ENCODE results near the gene PSPH.
"Not testable (repeated sequence)": the region's sequence is repeated elsewhere in the genome, so short reads cannot be mapped to it uniquely, and the experiment has no call there.

Gene PSPH

DNA sequence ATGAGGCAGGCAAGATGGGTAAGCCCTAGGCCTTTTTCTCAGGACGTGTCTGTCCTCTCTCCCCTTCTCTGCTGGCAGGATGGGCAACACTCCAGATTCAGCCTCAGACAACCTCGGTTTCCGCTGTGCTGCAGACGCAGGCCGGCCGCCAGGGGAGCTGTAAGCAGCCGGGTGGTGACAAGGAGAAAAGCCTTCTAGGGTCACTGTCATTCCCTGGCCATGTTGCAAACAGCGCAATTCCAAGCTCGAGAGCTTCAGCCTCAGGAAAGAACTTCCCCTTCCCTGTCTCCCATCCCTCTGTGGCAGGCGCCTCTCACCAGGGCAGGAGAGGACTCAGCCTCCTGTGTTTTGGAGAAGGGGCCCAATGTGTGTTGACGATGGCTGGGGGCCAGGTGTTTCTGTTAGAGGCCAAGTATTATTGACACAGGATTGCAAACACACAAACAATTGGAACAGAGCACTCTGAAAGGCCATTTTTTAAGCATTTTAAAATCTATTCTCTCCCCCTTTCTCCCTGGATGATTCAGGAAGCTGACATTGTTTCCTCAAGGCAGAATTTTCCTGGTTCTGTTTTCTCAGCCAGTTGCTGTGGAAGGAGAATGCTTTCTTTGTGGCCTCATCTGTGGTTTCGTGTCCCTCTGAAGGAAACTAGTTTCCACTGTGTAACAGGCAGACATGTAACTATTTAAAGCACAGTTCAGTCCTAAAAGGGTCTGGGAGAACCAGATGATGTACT is 28.4 kb upstream of the PSPH start:
- Histone ChIP-seq H3K4me3 (ENCODE audit: low read depth, low read length) (no peak overlapping the region), H3K36me3 (peaks cover 18% of the 10 kb centered on the region), H3K27me3 (no peaks in the 10 kb centered on the region), H3K4me1 (peaks cover 21% of the 10 kb centered on the region), H3K9me3 (no peaks in the 10 kb centered on the region)
- TF ChIP-seq, protein P1, sequence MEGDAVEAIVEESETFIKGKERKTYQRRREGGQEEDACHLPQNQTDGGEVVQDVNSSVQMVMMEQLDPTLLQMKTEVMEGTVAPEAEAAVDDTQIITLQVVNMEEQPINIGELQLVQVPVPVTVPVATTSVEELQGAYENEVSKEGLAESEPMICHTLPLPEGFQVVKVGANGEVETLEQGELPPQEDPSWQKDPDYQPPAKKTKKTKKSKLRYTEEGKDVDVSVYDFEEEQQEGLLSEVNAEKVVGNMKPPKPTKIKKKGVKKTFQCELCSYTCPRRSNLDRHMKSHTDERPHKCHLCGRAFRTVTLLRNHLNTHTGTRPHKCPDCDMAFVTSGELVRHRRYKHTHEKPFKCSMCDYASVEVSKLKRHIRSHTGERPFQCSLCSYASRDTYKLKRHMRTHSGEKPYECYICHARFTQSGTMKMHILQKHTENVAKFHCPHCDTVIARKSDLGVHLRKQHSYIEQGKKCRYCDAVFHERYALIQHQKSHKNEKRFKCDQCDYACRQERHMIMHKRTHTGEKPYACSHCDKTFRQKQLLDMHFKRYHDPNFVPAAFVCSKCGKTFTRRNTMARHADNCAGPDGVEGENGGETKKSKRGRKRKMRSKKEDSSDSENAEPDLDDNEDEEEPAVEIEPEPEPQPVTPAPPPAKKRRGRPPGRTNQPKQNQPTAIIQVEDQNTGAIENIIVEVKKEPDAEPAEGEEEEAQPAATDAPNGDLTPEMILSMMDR (IDR thresholded peaks at IDR 0.05; ENCODE audit: low read depth, low read length) = peak; percentile 89
- DNase-seq = peak; percentile 88

DNA sequence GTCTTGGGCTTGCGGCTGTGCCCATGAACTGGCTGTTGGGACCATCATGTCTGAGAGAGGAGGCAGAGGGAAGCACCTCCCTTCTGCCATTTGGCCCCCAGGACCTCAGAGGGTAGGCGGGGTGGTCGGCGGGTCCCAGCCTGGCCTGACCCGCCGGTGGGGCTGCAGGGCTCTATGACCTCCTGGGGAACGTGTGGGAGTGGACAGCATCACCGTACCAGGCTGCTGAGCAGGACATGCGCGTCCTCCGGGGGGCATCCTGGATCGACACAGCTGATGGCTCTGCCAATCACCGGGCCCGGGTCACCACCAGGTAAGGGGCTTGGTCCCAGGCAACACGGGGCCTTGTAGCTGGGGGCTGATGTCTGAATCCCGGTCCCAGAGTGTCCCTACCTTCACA is 27.0 kb upstream of the PSPH start:
- Histone ChIP-seq H3K27me3 (no peaks in the 10 kb centered on the region), H3K36me3 (peaks cover 18% of the 10 kb centered on the region), H3K4me3 (ENCODE audit: low read depth, low read length) (no peak overlapping the region), H3K9me3 (no peaks in the 10 kb centered on the region), H3K4me1 (peaks cover 13% of the 10 kb centered on the region)
- DNase-seq = no peak
- TF ChIP-seq, protein P1 (IDR thresholded peaks at IDR 0.05; ENCODE audit: low read depth, low read length) = no peak

DNA sequence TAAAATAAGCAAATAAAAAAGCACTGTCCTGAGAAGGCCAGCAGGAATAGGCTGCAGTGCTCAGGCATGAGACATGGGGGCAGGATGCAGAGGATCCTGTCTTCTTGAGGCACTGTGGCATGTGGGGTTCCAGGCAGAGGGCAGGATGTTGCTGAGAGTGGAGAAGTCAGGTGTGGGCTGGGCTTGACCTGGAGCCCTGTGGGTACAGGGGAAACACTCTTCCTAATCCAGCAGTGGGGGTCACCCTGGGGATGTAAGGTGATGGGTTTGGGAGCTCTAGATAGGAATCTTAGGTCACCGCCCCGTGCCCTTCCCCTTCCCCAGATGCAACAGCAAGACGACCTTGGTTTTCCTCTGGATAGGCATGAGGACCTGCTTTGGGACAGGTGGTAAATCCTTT is 26.4 kb upstream of the PSPH start:
- no peak overlapping the region for H3K4me3 ChIP-seq (ENCODE audit: low read depth, low read length)
- H3K9me3 ChIP-seq = no peaks in the 10 kb centered on the region
- TF ChIP-seq, protein P1 (IDR thresholded peaks at IDR 0.05; ENCODE audit: low read depth, low read length) = no peak
- no peak for DNase-seq
- peaks cover 12% of the 10 kb centered on the region for H3K4me1 ChIP-seq
- peaks cover 21% of the 10 kb centered on the region for H3K36me3 ChIP-seq
- H3K27me3 ChIP-seq = no peaks in the 10 kb centered on the region

DNA sequence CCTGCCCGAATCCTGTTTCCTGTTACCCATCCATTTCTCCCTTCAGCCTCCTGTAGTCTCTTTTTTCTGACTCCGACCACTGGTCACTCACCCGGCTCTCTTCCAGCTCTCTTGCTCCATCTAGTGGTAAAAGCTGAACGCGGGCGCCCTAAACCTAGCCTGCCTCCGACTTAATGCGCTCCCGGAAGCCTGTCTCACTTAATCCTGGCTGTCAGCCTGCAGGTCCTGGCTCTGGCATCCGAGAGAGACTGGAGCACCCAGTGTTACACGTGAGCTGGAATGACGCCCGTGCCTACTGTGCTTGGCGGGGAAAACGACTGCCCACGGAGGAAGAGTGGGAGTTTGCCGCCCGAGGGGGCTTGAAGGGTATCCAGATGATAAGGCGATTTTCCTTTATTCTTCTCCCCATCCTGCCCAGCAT is 23.1 kb upstream of the PSPH start:
- Histone ChIP-seq H3K4me3 (ENCODE audit: low read depth, low read length) (no peak overlapping the region), H3K9me3 (no peaks in the 10 kb centered on the region; the same call in 1 of the 2 replicates), H3K27me3 (no peaks in the 10 kb centered on the region), H3K4me1 (peaks cover 6% of the 10 kb centered on the region), H3K36me3 (peaks cover 41% of the 10 kb centered on the region)
- peak; percentile 86 for DNase-seq
- TF ChIP-seq, protein P1 (IDR thresholded peaks at IDR 0.05; ENCODE audit: low read depth, low read length) = peak; percentile 92

DNA sequence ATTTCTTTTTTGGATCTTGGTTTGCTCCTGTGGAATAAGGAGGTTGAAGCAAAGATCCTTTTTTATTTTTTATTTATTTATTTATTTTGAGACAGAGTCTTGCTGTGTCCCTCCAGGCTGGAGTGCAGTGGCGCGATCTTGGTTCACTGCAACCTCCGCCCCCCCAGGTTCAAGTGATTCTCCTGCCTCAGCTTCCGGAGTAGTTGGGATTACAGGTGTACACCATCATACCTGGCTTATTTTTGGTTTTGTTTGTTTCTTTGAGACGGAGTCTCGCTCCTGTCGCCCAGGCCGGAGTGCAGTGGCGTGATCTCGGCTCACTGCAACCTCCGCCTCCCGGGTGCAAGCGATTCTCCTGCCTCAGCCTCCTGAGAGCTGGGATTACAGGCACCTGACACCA is 15.1 kb upstream of the PSPH start:
- not testable (repeated sequence) for H3K4me1 ChIP-seq; DNase-seq; H3K27me3 ChIP-seq; H3K9me3 ChIP-seq; H3K4me3 ChIP-seq (ENCODE audit: low read depth, low read length)
- H3K36me3 ChIP-seq = peaks cover 40% of the 10 kb centered on the region

DNA sequence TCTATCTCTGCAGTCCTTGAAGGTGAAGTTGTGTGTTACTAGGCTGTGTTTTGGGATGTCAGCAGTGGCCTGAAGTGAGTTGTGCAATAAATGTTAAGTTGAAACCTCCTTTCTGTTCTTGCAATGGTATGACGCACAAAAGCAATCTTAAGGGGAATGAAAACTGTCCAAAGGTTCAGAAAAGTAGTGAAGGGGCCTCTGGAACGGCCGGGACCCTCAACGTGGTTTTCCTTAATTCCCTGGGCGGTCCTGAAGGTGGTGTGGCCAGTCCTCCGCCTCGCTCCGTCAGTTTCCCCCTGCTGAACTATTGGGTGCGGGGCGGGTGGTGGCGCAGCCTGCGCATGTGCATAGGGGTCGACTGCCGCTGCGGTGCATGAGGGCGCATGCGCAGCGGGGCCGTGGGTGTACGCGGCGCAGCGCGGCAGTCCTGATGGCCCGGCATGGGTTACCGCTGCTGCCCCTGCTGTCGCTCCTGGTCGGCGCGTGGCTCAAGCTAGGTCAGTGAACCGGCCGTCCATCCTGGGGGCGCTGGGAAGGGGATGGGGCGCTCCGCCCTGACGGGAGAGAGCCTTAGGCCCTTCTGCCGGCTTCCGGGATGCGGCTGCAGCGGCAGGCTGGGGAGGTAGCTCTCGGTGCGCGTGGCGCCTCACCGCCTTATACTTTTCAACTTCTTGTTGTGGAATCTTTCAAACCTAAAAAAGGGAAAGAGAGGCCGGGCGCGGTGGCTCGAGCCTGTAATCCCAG is 12.8 kb upstream of the PSPH start, which contains the start of gene SUMF2:
Gene SUMF2, plus strand, starts transcription at position 405 of the 744 bp plus-strand sequence. Its CDS starts 26 bp downstream, at position 431.
- no peaks in the 10 kb centered on the region for H3K27me3 ChIP-seq
- DNase-seq = peak; percentile 93
- no peaks in the 10 kb centered on the region for H3K4me1 ChIP-seq
- no peaks in the 10 kb centered on the region for H3K9me3 ChIP-seq
- TF ChIP-seq, protein P1 (IDR thresholded peaks at IDR 0.05; ENCODE audit: low read depth, low read length) = peak; percentile 9; the same call in 1 of the 2 replicates
- peaks cover 39% of the 10 kb centered on the region for H3K36me3 ChIP-seq
- peak within 1 kb of the TSS; percentile 93 for H3K4me3 ChIP-seq (ENCODE audit: low read depth, low read length)

All from BE2C (cell line).